ENCODE results near the gene DPP4.

DPP4 gene

DNA sequence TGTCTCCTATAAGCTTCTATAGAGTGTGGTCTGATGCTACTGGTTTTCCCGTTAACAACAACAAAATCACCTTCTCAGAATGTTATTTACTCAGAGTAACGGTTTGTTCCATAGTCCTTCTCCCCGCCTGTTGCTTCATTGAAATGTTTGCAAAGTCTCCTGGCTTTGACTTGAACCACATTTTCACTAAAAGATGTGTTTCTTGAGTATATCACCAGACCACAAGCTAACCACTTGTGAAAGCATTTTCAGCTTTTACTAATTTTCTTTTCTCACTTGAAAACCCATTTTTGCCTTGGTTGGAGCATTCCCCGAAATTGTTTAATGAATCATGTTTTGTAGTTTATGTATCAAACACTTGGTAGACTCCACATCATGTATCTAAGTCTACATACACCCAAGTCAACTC, 121.2 kb downstream of the DPP4 start:
- no peaks in the 10 kb centered on the region for H3K27me3 ChIP-seq (replicated peaks; ENCODE audit: control insufficient read depth, insufficient read depth, low read length, poor library complexity, severe bottlenecking)
- H3K9me3 ChIP-seq (ENCODE audit: control insufficient read depth, low read length): no peaks in the 10 kb centered on the region
- H3K4me1 ChIP-seq (ENCODE audit: control insufficient read depth, insufficient read depth, low read length, poor library complexity, severe bottlenecking): peaks cover 50% of the 10 kb centered on the region
- no peak for DNase-seq
- no peak overlapping the region for H3K4me3 ChIP-seq (ENCODE audit: insufficient read depth, low read depth, low read length, poor library complexity, severe bottlenecking)
- peak overlapping the region; percentile 56 for H3K27ac ChIP-seq (ENCODE audit: insufficient read depth, low read length, poor library complexity, severe bottlenecking)
- H3K36me3 ChIP-seq (ENCODE audit: control insufficient read depth, insufficient read depth, low read length): no peaks in the 10 kb centered on the region

DNA sequence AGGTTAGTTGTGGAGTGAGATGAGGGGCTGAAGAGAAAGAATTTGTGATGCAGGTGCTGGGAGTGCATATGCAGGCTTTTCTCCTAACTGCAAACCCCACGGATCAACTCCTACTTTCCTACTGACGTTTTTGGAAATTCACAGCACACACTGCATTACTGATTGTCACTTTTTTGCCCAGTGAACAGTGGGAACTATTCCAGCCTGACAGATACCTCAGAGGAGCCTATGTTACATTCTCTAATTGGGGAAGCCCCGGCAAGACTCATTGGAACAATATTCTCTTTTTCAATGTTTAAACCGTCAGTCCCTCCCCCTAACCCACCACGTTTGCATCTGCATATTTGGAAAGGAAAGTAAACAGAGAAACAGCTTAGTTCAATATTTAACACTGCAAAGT, 126.2 kb downstream of the DPP4 start:
- no peak for DNase-seq

DNA sequence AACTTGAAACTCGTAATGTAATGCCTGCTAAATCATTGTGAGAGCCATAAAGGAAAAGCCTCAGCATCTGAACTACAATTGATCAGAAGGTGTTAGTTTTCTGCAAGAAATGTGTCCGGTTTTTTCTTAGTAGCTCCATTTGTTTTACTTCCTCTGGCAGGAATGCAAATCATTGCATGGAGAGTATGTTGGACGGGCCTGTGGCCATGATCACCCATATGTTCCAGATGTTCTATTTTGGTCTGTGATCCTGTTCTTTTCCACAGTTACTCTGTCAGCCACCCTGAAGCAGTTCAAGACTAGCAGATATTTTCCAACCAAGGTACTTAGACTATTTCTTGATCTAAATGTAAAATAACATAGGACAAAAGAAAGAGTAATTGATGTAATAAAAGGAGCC, 126.6 kb downstream of the DPP4 start:
- no peak for DNase-seq
- Histone ChIP-seq H3K27me3 (replicated peaks; ENCODE audit: control insufficient read depth, insufficient read depth, low read length, poor library complexity, severe bottlenecking) (no peaks in the 10 kb centered on the region), H3K4me1 (ENCODE audit: control insufficient read depth, insufficient read depth, low read length, poor library complexity, severe bottlenecking) (peaks cover 4% of the 10 kb centered on the region), H3K27ac (ENCODE audit: insufficient read depth, low read length, poor library complexity, severe bottlenecking) (no peak overlapping the region), H3K4me3 (ENCODE audit: insufficient read depth, low read depth, low read length, poor library complexity, severe bottlenecking) (no peak overlapping the region), H3K36me3 (ENCODE audit: control insufficient read depth, insufficient read depth, low read length) (no peaks in the 10 kb centered on the region), H3K9me3 (ENCODE audit: control insufficient read depth, low read length) (no peaks in the 10 kb centered on the region)

More for the DNA sequence above, 126.2 kb downstream of the DPP4 start:
- no peaks in the 10 kb centered on the region for H3K36me3 ChIP-seq (ENCODE audit: control insufficient read depth, insufficient read depth, low read length)
- H3K4me1 ChIP-seq (ENCODE audit: control insufficient read depth, insufficient read depth, low read length, poor library complexity, severe bottlenecking): peaks cover 8% of the 10 kb centered on the region
- no peaks in the 10 kb centered on the region for H3K9me3 ChIP-seq (ENCODE audit: control insufficient read depth, low read length)
- no peak overlapping the region for H3K4me3 ChIP-seq (ENCODE audit: insufficient read depth, low read depth, low read length, poor library complexity, severe bottlenecking)
- no peaks in the 10 kb centered on the region for H3K27me3 ChIP-seq (replicated peaks; ENCODE audit: control insufficient read depth, insufficient read depth, low read length, poor library complexity, severe bottlenecking)
- no peak overlapping the region for H3K27ac ChIP-seq (ENCODE audit: insufficient read depth, low read length, poor library complexity, severe bottlenecking)

DNA sequence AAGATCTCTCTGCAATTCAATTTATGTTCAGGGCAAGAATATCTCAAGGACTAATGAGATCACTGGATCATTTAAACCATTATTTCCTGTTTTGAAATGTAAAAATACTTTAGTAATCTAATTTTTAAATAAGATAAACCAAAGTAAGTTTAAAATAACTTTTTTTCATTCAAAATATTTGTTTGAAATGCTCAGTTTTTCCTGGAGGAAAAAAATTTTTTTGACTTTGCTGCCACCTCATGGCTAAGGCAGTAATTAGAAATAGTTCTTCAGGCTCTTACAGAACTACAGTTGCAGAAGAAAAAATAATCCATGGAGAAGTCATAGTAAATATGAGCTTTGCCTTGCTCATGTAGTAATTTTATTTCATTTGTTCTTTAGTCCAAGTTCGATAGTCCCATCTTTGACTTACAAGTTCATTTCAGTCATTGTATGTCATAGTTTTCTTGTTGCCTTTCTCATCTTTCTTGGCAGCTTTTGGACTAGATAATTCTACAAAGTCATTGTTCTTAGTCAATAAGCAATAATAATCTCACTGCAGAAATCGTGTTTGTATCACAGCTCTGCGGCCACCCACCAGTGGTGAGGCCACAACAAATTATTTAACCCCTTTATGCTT, 127.4 kb downstream of the DPP4 start:
- DNase-seq: no peak
- no peak overlapping the region for H3K4me3 ChIP-seq (ENCODE audit: insufficient read depth, low read depth, low read length, poor library complexity, severe bottlenecking)
- H3K27me3 ChIP-seq (replicated peaks; ENCODE audit: control insufficient read depth, insufficient read depth, low read length, poor library complexity, severe bottlenecking): no peaks in the 10 kb centered on the region
- H3K4me1 ChIP-seq (ENCODE audit: control insufficient read depth, insufficient read depth, low read length, poor library complexity, severe bottlenecking): no peaks in the 10 kb centered on the region
- H3K9me3 ChIP-seq (ENCODE audit: control insufficient read depth, low read length): no peaks in the 10 kb centered on the region
- H3K27ac ChIP-seq (ENCODE audit: insufficient read depth, low read length, poor library complexity, severe bottlenecking): no peak overlapping the region
- H3K36me3 ChIP-seq (ENCODE audit: control insufficient read depth, insufficient read depth, low read length): no peaks in the 10 kb centered on the region

GRCh38 chr2:161943011-161943410, 131.0 kb downstream of the DPP4 start:
- Histone ChIP-seq H3K36me3 (ENCODE audit: control insufficient read depth, insufficient read depth, low read length) (no peaks in the 10 kb centered on the region), H3K9me3 (ENCODE audit: control insufficient read depth, low read length) (no peaks in the 10 kb centered on the region), H3K4me1 (ENCODE audit: control insufficient read depth, insufficient read depth, low read length, poor library complexity, severe bottlenecking) (no peaks in the 10 kb centered on the region), H3K27ac (ENCODE audit: insufficient read depth, low read length, poor library complexity, severe bottlenecking) (no peak overlapping the region), H3K27me3 (replicated peaks; ENCODE audit: control insufficient read depth, insufficient read depth, low read length, poor library complexity, severe bottlenecking) (no peaks in the 10 kb centered on the region), H3K4me3 (ENCODE audit: insufficient read depth, low read depth, low read length, poor library complexity, severe bottlenecking) (no peak overlapping the region)
- no peak for DNase-seq
